Measurements from ENCODE around the gene HDC.

Gene HDC, protein sequence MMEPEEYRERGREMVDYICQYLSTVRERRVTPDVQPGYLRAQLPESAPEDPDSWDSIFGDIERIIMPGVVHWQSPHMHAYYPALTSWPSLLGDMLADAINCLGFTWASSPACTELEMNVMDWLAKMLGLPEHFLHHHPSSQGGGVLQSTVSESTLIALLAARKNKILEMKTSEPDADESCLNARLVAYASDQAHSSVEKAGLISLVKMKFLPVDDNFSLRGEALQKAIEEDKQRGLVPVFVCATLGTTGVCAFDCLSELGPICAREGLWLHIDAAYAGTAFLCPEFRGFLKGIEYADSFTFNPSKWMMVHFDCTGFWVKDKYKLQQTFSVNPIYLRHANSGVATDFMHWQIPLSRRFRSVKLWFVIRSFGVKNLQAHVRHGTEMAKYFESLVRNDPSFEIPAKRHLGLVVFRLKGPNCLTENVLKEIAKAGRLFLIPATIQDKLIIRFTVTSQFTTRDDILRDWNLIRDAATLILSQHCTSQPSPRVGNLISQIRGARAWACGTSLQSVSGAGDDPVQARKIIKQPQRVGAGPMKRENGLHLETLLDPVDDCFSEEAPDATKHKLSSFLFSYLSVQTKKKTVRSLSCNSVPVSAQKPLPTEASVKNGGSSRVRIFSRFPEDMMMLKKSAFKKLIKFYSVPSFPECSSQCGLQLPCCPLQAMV

GRCh38 chr15:50265620-50266019 is at the start of gene HDC:
Gene HDC, minus strand, starts transcription at chr15:50265726. Its CDS starts 103 bp downstream, at chr15:50265623.
- no peaks in the 10 kb centered on the region for H3K36me3 ChIP-seq (ENCODE audit: insufficient read depth, low read length)
- H3K9ac ChIP-seq (ENCODE audit: low read length), result no peak within 1 kb of the TSS
- no peaks in the 10 kb centered on the region for H3K4me1 ChIP-seq (ENCODE audit: insufficient read depth, low read length)
- H3K9me3 ChIP-seq (ENCODE audit: low read length), result no peaks in the 10 kb centered on the region
- H3K27me3 ChIP-seq (ENCODE audit: control insufficient read depth in 1 of 2, insufficient read depth in 2 of 2, low read length in 2 of 2), result no peaks in the 10 kb centered on the region
- no peak within 1 kb of the TSS for H3K27ac ChIP-seq (ENCODE audit: low read depth, low read length)
- H3K4me3 ChIP-seq (ENCODE audit: low read depth in 1 of 2, low read length in 2 of 2), result no peak within 1 kb of the TSS

DNA sequence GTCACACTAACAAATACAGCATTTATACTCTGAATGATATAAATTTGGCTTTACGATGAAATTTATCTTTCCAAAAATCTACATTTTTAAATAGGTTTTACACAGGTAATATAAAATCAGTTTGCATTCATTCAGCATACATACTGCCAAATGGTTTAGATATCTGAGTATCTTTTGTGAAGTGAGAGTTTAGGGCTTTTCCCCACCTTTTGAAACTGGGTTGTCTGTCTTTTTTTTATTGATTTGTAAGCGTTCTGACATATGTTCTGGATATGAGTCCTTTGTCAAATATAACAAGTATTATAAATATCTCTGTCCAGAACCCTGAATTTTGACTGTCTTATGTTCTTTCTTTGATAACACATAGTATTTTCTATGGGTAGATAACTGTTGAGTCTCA is 47.1 kb upstream of the HDC start:
- Histone ChIP-seq H3K4me3 (ENCODE audit: low read depth in 1 of 2, low read length in 2 of 2) (no peak overlapping the region), H3K9me3 (ENCODE audit: low read length) (no peaks in the 10 kb centered on the region), H3K27me3 (ENCODE audit: control insufficient read depth in 1 of 2, insufficient read depth in 2 of 2, low read length in 2 of 2) (no peaks in the 10 kb centered on the region), H3K9ac (ENCODE audit: low read length) (no peak overlapping the region), H3K4me1 (ENCODE audit: insufficient read depth, low read length) (no peaks in the 10 kb centered on the region), H3K36me3 (ENCODE audit: insufficient read depth, low read length) (peaks cover 6% of the 10 kb centered on the region), H3K27ac (ENCODE audit: low read depth, low read length) (no peak overlapping the region)

DNA sequence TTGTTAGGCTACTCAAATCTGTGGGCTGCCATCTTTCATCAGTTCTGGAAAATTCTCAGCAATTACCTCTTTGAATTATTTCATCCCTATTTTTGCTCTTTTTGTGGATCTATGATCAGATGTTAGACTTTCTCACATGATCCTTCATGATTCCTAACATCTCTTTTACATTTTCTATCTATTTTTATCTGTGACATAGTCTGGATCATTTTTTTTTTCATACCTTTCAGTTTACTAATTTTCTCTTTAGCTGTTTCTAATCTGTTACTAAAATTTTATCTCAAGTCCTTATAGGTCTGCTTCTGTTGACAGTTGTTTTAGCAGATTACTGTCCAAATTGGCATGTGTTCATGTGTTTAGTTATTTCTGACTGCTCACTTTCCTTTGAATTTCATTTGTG is 42.3 kb upstream of the HDC start:
- Histone ChIP-seq H3K27ac (ENCODE audit: low read depth, low read length) (no peak overlapping the region), H3K9ac (ENCODE audit: low read length) (no peak overlapping the region), H3K4me1 (ENCODE audit: insufficient read depth, low read length) (no peaks in the 10 kb centered on the region), H3K9me3 (ENCODE audit: low read length) (no peaks in the 10 kb centered on the region), H3K27me3 (ENCODE audit: control insufficient read depth in 1 of 2, insufficient read depth in 2 of 2, low read length in 2 of 2) (no peaks in the 10 kb centered on the region), H3K4me3 (ENCODE audit: low read depth in 1 of 2, low read length in 2 of 2) (no peak overlapping the region), H3K36me3 (ENCODE audit: insufficient read depth, low read length) (peaks cover 6% of the 10 kb centered on the region)

DNA sequence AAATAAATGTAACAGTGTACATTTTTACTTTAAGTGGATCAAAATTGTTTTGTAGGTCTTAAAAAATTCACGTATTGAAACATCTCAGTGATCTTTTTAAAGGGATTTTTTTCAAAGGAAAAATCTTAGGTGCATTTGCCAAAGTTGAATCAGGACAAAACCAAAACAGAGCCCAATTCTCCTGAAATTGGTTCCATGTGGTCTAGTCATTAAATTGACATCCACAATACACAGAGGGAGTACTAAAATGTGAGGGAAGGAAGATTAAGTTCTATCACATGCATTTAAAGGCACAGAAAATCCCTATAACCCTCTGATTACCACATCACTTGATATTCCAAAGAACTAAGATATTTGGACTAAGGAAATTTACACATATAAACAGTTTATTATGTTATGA is 39.3 kb upstream of the HDC start:
- Histone ChIP-seq H3K36me3 (ENCODE audit: insufficient read depth, low read length) (peaks cover 18% of the 10 kb centered on the region), H3K27me3 (ENCODE audit: control insufficient read depth in 1 of 2, insufficient read depth in 2 of 2, low read length in 2 of 2) (no peaks in the 10 kb centered on the region), H3K4me3 (ENCODE audit: low read depth in 1 of 2, low read length in 2 of 2) (no peak overlapping the region), H3K4me1 (ENCODE audit: insufficient read depth, low read length) (no peaks in the 10 kb centered on the region), H3K9me3 (ENCODE audit: low read length) (no peaks in the 10 kb centered on the region), H3K27ac (ENCODE audit: low read depth, low read length) (no peak overlapping the region), H3K9ac (ENCODE audit: low read length) (no peak overlapping the region)

GRCh38 chr15:50302581-50302980 is 37.1 kb upstream of the HDC start:
- peaks cover 17% of the 10 kb centered on the region for H3K36me3 ChIP-seq (ENCODE audit: insufficient read depth, low read length)

GRCh38 chr15:50298340-50298739 is 32.8 kb upstream of the HDC start:
- H3K4me3 ChIP-seq (ENCODE audit: low read depth in 1 of 2, low read length in 2 of 2), result no peak overlapping the region
- H3K9ac ChIP-seq (ENCODE audit: low read length), result no peak overlapping the region
- no peaks in the 10 kb centered on the region for H3K27me3 ChIP-seq (ENCODE audit: control insufficient read depth in 1 of 2, insufficient read depth in 2 of 2, low read length in 2 of 2)
- H3K27ac ChIP-seq (ENCODE audit: low read depth, low read length), result no peak overlapping the region
- peaks cover 17% of the 10 kb centered on the region for H3K36me3 ChIP-seq (ENCODE audit: insufficient read depth, low read length)
- H3K4me1 ChIP-seq (ENCODE audit: insufficient read depth, low read length), result no peaks in the 10 kb centered on the region
- H3K9me3 ChIP-seq (ENCODE audit: low read length), result no peaks in the 10 kb centered on the region

More at GRCh38 chr15:50302581-50302980, 37.1 kb upstream of the HDC start:
- Histone ChIP-seq H3K9me3 (ENCODE audit: low read length) (no peaks in the 10 kb centered on the region), H3K9ac (ENCODE audit: low read length) (no peak overlapping the region), H3K4me3 (ENCODE audit: low read depth in 1 of 2, low read length in 2 of 2) (no peak overlapping the region), H3K27me3 (ENCODE audit: control insufficient read depth in 1 of 2, insufficient read depth in 2 of 2, low read length in 2 of 2) (no peaks in the 10 kb centered on the region), H3K27ac (ENCODE audit: low read depth, low read length) (no peak overlapping the region), H3K4me1 (ENCODE audit: insufficient read depth, low read length) (no peaks in the 10 kb centered on the region)

GRCh38 chr15:50295966-50296365 is 30.4 kb upstream of the HDC start:
- Histone ChIP-seq H3K27me3 (ENCODE audit: control insufficient read depth in 1 of 2, insufficient read depth in 2 of 2, low read length in 2 of 2) (no peaks in the 10 kb centered on the region), H3K9me3 (ENCODE audit: low read length) (no peaks in the 10 kb centered on the region), H3K27ac (ENCODE audit: low read depth, low read length) (no peak overlapping the region), H3K4me3 (ENCODE audit: low read depth in 1 of 2, low read length in 2 of 2) (no peak overlapping the region), H3K36me3 (ENCODE audit: insufficient read depth, low read length) (peaks cover 14% of the 10 kb centered on the region), H3K9ac (ENCODE audit: low read length) (no peak overlapping the region), H3K4me1 (ENCODE audit: insufficient read depth, low read length) (no peaks in the 10 kb centered on the region)

DNA sequence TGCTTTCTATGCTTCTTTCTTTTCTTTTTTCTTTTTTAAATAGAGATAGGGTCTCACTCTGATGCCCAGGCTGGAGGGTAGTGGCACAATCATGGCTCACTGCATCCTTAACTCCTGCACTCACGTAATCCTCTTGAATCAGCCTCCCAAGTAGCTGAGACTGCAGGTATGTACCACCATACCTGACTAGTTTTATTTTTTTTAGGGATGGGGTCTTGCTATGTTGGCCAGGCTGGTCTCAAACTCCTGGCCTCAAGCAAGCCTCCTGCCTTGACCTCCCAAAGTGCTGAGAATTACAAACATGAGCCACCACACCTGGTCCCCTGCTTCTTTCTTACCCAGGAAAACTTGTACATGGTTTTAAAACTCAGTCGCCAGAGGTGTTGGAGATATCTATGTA is 24.2 kb upstream of the HDC start:
- H3K9ac ChIP-seq (ENCODE audit: low read length), result no peak overlapping the region
- H3K27me3 ChIP-seq (ENCODE audit: control insufficient read depth in 1 of 2, insufficient read depth in 2 of 2, low read length in 2 of 2), result no peaks in the 10 kb centered on the region
- H3K27ac ChIP-seq (ENCODE audit: low read depth, low read length), result no peak overlapping the region
- no peaks in the 10 kb centered on the region for H3K4me1 ChIP-seq (ENCODE audit: insufficient read depth, low read length)
- H3K4me3 ChIP-seq (ENCODE audit: low read depth in 1 of 2, low read length in 2 of 2), result no peak overlapping the region
- no peaks in the 10 kb centered on the region for H3K9me3 ChIP-seq (ENCODE audit: low read length)
- peaks cover 20% of the 10 kb centered on the region for H3K36me3 ChIP-seq (ENCODE audit: insufficient read depth, low read length)

DNA sequence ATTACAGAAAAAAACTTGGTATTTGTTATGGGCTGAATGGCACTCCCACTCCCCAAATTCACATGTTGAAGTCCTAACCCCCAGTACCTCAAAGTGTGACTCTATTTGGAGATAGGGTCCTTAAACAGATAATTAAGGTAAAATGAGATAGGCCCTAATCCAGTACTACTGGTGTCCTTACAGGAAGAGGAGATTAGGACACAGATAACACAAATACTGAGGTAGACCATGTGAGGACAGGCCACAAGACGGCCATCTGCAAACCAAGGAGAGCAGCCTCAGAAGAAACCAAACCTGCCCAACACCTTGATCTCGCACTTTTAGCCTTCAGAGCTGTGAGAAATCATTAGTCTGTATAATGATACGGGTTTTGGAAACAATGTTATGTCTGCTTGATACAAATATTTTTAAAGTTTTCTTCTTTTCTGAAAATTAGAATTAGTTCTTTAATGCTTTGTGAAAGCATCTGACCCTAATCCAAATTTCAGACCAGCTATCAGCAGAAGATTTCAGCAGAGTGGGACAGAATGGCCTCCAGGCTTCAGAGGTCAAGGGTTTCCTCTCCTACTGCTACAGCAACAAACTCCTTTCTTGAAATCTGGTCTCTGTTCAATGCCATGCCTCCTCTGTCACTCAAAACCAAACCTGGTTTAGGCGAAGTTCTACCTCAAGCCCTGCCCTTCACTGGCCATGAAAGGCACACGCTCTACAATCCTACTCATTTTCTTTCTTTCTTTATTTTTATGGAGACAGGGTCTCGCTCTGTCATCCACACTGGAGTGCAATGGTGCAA is 22.0 kb upstream of the HDC start:
- Histone ChIP-seq H3K36me3 (ENCODE audit: insufficient read depth, low read length) (peaks cover 20% of the 10 kb centered on the region), H3K9ac (ENCODE audit: low read length) (no peak overlapping the region), H3K27ac (ENCODE audit: low read depth, low read length) (no peak overlapping the region), H3K27me3 (ENCODE audit: control insufficient read depth in 1 of 2, insufficient read depth in 2 of 2, low read length in 2 of 2) (no peaks in the 10 kb centered on the region), H3K4me3 (ENCODE audit: low read depth in 1 of 2, low read length in 2 of 2) (no peak overlapping the region), H3K4me1 (ENCODE audit: insufficient read depth, low read length) (no peaks in the 10 kb centered on the region), H3K9me3 (ENCODE audit: low read length) (no peaks in the 10 kb centered on the region)

- Histone ChIP-seq H3K9ac (ENCODE audit: low read length) (no peak overlapping the region), H3K9me3 (ENCODE audit: low read length) (no peaks in the 10 kb centered on the region), H3K27ac (ENCODE audit: low read depth, low read length) (no peak overlapping the region), H3K27me3 (ENCODE audit: control insufficient read depth in 1 of 2, insufficient read depth in 2 of 2, low read length in 2 of 2) (no peaks in the 10 kb centered on the region), H3K4me1 (ENCODE audit: insufficient read depth, low read length) (no peaks in the 10 kb centered on the region), H3K4me3 (ENCODE audit: low read depth in 1 of 2, low read length in 2 of 2) (no peak overlapping the region), H3K36me3 (ENCODE audit: insufficient read depth, low read length) (no peaks in the 10 kb centered on the region)
Measured at GRCh38 chr15:50281427-50281826, 15.9 kb upstream of the HDC start.

GRCh38 chr15:50280271-50280670 is 14.7 kb upstream of the HDC start:
- Histone ChIP-seq H3K27ac (ENCODE audit: low read depth, low read length) (no peak overlapping the region), H3K4me3 (ENCODE audit: low read depth in 1 of 2, low read length in 2 of 2) (no peak overlapping the region), H3K27me3 (ENCODE audit: control insufficient read depth in 1 of 2, insufficient read depth in 2 of 2, low read length in 2 of 2) (no peaks in the 10 kb centered on the region), H3K36me3 (ENCODE audit: insufficient read depth, low read length) (no peaks in the 10 kb centered on the region), H3K9ac (ENCODE audit: low read length) (no peak overlapping the region), H3K4me1 (ENCODE audit: insufficient read depth, low read length) (no peaks in the 10 kb centered on the region), H3K9me3 (ENCODE audit: low read length) (no peaks in the 10 kb centered on the region)
